Measurements from ENCODE around the gene CACNA2D1.

DNA sequence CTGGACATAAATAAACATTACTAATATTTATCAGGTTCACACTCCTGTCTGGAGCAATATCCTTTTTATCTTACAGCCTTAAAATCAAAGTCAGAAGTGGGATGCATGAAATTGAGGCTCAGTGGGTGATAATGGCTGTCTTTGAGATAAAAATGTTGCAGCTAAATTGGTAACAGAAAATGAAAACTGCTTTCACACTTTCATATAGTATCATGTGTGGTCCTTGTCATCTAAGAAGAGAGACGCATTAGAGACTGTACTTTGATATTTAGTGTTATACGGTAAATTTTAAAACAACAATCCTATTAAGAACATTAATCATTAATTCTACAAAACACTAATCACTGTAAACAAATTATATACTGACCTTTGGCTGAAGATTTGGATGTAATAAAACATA, 438.5 kb downstream of the CACNA2D1 start:
- TF ChIP-seq, protein P1, sequence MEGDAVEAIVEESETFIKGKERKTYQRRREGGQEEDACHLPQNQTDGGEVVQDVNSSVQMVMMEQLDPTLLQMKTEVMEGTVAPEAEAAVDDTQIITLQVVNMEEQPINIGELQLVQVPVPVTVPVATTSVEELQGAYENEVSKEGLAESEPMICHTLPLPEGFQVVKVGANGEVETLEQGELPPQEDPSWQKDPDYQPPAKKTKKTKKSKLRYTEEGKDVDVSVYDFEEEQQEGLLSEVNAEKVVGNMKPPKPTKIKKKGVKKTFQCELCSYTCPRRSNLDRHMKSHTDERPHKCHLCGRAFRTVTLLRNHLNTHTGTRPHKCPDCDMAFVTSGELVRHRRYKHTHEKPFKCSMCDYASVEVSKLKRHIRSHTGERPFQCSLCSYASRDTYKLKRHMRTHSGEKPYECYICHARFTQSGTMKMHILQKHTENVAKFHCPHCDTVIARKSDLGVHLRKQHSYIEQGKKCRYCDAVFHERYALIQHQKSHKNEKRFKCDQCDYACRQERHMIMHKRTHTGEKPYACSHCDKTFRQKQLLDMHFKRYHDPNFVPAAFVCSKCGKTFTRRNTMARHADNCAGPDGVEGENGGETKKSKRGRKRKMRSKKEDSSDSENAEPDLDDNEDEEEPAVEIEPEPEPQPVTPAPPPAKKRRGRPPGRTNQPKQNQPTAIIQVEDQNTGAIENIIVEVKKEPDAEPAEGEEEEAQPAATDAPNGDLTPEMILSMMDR (IDR thresholded peaks at IDR 0.05 in 2 of 3, conservative IDR thresholded peaks at IDR 0.05 in 1 of 3; ENCODE audit: borderline replicate concordance in 1 of 3, insufficient read depth in 1 of 3, low read depth in 2 of 3, low read length in 2 of 3), result no peak
- no peak for TF ChIP-seq MAX (IDR thresholded peaks at IDR 0.05)
- no peak for TF ChIP-seq POLR2A (IDR thresholded peaks at IDR 0.05; ENCODE audit: borderline replicate concordance, extremely low read depth, insufficient read depth, insufficient read length)
- no peak for TF ChIP-seq RAD21 (IDR thresholded peaks at IDR 0.05; ENCODE audit: low read depth)
- TF ChIP-seq, protein P2, sequence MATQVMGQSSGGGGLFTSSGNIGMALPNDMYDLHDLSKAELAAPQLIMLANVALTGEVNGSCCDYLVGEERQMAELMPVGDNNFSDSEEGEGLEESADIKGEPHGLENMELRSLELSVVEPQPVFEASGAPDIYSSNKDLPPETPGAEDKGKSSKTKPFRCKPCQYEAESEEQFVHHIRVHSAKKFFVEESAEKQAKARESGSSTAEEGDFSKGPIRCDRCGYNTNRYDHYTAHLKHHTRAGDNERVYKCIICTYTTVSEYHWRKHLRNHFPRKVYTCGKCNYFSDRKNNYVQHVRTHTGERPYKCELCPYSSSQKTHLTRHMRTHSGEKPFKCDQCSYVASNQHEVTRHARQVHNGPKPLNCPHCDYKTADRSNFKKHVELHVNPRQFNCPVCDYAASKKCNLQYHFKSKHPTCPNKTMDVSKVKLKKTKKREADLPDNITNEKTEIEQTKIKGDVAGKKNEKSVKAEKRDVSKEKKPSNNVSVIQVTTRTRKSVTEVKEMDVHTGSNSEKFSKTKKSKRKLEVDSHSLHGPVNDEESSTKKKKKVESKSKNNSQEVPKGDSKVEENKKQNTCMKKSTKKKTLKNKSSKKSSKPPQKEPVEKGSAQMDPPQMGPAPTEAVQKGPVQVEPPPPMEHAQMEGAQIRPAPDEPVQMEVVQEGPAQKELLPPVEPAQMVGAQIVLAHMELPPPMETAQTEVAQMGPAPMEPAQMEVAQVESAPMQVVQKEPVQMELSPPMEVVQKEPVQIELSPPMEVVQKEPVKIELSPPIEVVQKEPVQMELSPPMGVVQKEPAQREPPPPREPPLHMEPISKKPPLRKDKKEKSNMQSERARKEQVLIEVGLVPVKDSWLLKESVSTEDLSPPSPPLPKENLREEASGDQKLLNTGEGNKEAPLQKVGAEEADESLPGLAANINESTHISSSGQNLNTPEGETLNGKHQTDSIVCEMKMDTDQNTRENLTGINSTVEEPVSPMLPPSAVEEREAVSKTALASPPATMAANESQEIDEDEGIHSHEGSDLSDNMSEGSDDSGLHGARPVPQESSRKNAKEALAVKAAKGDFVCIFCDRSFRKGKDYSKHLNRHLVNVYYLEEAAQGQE (IDR thresholded peaks at IDR 0.05; ENCODE audit: low read depth), result no peak
- TF ChIP-seq EGR1 (IDR thresholded peaks at IDR 0.05; ENCODE audit: low read depth), result no peak
- no peak for TF ChIP-seq EZH2 (IDR thresholded peaks at IDR 0.05)
- TF ChIP-seq SP1 (IDR thresholded peaks at IDR 0.05; ENCODE audit: low read depth), result no peak
- no peak for TF ChIP-seq SIN3A (IDR thresholded peaks at IDR 0.05; ENCODE audit: low read depth)
- TF ChIP-seq CEBPB (IDR thresholded peaks at IDR 0.05; ENCODE audit: low read depth), result no peak
- no peak for TF ChIP-seq EZH2phosphoT487 (IDR thresholded peaks at IDR 0.05; ENCODE audit: borderline replicate concordance)
- no peak for TF ChIP-seq TCF7L2 (IDR thresholded peaks at IDR 0.05; ENCODE audit: borderline replicate concordance, extremely low read depth, insufficient read depth, insufficient read length)
- TF ChIP-seq YY1 (IDR thresholded peaks at IDR 0.05; ENCODE audit: extremely low read depth, insufficient replicate concordance, low read depth, low read length), result no peak

All from HCT116 (cell line).